Measurements from ENCODE around the gene PRPF19.

PRPF19 gene

DNA sequence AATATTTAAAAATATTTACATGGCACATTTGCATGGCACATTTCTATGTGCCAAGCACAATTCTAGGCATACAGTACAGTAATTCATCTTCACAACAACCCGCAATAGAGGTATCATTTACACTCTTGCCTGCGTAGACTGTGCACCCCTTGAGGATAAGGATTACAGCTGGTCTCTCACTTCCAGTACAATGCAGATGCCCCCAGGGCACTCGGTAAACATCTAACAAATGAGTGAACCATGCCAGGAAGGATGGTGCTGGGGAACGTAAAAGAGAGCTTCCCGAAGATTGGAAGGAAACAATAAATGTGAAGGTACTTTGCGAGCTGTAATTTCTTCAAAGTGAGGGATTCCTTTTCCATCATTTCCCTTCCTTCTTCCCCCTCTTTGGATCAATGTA lies 1.3 kb downstream of the PRPF19 start:
- DNase-seq (ENCODE audit: low spot score), result no peak

- DNase-seq (ENCODE audit: low spot score), result no peak
These were observed 3.8 kb downstream of the PRPF19 start for GRCh38 chr11:60902625-60903024.

- no peak for DNase-seq (ENCODE audit: low spot score)
These were observed 5.5 kb downstream of the PRPF19 start for GRCh38 chr11:60900673-60901404.

- no peak for DNase-seq (ENCODE audit: low spot score)
These were observed 6.4 kb downstream of the PRPF19 start for GRCh38 chr11:60899977-60900376.

DNA sequence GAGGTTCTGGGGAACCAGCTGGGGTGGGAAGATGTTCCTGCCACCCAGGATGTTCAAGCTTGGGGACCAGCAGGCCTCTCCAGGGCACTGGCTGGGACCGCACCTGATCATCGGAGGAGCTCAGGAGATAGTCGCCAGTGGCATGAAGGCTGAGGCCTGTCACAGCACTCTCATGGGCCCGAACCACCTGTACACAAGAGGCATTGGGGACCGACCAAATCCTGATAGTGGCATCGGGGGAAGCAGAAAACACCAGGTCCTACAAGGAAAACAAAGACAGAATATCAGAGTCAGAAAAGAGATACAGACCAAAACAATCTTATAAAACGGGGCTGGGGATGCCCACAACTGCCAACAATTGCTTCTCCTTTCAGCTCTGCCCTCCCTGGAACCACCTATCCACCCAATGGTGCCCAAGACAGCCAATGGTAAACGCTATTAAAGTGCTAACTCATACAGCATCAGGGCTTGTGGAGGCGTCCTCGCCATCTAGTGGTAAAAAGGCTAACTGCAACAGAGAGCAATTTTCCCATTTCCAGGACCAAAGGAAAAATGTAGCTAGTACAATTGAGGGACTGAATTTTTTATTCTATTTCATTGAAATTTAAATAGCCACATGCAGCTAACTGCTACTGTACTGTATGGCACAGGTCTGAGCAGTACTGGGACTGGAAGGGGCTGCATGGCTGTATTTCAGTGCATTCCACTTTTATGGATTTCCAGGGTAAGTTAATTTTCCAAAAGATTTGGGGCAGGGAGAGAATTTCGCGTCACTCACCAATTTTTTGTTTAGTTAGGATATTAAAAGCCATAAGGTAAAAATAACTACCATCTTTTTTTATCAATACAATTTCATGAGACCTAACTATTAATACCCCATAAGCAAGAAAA lies 7.1 kb downstream of the PRPF19 start:
- no peak for DNase-seq (ENCODE audit: low spot score)

DNA sequence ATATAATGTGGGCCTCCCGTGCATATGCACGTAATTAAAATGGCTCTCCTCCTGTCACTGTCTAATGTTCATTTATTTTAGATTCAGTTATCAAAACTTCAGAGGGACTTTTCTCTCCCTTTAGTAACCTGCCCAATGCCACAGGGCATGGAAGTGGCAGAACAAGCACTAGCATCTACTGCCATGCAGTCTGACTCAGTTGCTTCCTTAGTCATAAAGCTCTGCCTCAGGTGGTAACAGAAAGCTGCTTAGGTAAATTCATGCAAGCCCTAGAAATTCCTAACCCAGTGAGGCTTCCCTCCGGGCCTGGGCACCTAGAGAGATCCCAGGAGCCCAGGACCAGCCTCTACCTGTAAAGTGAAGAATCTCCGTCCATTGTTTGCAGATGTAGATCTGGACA lies 8.9 kb downstream of the PRPF19 start:
- no peak for DNase-seq (ENCODE audit: low spot score)

- DNase-seq (ENCODE audit: low spot score), result no peak
These were observed 10.7 kb downstream of the PRPF19 start for GRCh38 chr11:60895687-60896086.

DNA sequence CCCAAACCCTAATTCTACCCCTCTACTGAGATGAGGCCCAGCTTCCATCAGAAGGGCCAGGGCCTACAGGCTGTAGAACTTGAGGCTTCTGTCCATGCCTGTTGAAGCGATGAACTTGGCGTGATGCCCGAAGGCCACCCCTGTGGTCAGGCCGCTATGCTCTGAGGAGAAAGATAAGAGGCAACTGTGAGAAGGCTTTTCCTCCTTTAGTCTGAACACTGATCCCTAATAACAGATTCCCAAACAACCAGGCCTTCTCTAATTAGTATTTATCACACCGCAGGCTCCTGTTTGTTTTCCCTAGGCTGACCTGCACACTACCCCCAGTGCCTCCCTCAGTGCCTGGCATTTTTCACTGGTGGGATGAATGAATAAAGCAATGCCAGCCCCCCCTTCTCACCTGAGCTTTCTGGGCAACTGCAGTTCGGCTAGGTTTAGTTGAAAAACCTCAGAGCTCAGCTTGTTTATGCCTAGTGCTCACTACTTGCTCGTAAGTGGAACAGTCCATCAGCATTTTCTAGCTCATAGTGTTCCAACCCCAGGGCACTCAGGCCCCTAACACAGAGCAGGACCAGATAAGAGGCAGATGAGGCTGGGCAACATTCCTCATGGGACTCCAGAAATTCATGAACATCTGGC lies 15.2 kb downstream of the PRPF19 start:
- no peak for DNase-seq (ENCODE audit: low spot score)

DNA sequence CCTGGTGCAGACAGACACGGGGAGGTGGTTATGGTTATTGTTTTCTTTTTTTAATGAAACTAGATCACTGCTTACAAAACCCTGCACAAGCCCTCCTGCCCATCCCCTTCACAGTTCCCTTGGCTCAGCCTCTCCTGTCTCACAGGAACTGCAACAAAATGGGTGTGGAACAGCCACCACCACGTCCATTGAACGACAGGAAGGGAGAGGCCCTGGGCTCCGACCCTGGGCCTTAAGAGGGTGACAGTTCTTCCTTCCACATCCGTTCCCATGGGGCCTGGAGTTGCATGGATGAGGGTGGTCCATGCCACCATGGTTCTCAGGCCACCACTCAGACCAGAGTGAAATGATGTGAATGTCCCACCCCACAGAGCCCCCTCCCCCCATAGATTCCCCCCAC lies 15.7 kb downstream of the PRPF19 start:
- DNase-seq (ENCODE audit: low spot score), result no peak

DNA sequence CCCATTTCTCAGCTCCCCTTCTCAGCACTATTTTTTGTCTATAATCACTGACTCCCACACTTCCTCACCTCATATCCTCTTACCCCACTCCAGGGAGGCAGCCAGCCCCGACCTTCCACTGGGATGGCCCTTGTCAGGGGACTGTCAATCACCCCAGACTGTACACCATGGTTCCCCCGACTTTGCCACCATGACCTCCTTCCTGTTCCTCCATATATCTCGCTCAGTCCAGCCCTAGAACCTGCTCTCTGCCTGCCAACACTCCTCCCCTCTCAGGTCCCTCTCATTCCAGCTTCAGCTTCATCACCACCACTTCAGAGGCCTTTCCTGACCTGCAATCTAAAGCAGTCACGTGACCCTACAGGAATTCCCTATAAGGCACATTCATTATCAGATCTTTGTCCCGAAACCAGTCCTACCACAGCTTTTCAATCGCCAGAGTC lies 16.5 kb downstream of the PRPF19 start:
- DNase-seq (ENCODE audit: low spot score), result no peak

GRCh38 chr11:60887556-60887955 lies 18.8 kb downstream of the PRPF19 start:
- DNase-seq (ENCODE audit: low spot score), result peak; percentile 20

DNA sequence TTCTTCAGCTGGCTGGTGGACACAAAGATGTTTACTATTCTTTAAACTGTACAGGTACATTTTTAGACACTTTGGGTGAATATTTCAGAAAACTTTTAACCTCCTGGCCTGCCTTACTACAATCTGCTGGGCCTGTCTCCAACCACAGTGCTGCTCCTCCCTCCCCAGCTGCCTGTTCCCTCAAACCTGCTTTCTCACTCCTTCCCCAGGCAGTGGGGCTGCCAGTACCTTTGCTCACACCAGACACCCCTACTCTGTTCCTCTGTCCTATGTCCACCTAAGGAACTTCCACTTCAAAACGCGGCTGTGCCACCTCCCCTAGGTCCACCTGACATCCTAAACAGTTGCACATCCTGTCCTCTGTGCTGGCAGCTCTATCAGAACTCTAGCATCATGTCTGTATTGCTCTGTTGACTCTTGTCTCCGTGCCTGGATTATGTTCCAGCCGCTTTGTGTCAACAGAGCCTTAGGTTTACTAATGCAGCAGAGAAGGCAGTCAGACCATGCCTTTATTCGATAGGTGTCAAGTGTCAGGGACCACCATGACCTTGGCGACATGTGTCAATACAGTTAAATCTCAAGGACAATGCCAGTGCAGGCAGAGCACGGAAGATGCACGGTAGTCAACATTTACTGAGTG lies 25.6 kb downstream of the PRPF19 start:
- peak; percentile 31 for DNase-seq (ENCODE audit: low spot score)

DNA sequence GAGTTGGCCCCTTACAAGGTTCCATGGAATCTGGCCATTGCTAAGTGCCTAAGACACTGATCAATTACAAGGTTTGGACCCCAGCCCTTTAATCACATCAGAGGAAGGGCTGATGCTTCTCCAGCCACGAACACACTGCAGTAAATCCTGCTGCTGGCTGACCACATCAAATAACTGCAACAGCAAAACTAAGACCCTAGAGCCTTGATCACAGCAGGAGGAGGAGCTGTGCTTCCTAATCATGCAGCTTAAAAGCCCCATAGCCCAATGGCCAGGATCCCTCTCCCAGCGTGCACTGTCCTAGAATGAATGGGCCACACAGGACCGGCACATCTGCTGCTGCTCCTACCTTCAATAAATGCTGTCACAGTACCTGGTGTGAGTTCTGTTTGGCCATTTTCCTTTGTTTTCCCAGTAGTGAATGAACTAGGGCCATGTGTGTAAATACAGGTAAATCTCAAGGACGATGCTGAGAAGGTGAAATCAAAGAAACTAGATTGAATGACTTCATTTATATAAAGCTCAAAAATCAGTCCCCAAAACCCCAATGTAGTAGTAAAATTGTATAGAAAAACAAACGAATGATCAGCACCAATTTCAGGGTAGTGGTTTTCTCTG lies 26.3 kb downstream of the PRPF19 start:
- peak; percentile 41 for DNase-seq (ENCODE audit: low spot score)

GRCh38 chr11:60879104-60879503 lies 27.3 kb downstream of the PRPF19 start:
- DNase-seq (ENCODE audit: low spot score), result no peak

DNA sequence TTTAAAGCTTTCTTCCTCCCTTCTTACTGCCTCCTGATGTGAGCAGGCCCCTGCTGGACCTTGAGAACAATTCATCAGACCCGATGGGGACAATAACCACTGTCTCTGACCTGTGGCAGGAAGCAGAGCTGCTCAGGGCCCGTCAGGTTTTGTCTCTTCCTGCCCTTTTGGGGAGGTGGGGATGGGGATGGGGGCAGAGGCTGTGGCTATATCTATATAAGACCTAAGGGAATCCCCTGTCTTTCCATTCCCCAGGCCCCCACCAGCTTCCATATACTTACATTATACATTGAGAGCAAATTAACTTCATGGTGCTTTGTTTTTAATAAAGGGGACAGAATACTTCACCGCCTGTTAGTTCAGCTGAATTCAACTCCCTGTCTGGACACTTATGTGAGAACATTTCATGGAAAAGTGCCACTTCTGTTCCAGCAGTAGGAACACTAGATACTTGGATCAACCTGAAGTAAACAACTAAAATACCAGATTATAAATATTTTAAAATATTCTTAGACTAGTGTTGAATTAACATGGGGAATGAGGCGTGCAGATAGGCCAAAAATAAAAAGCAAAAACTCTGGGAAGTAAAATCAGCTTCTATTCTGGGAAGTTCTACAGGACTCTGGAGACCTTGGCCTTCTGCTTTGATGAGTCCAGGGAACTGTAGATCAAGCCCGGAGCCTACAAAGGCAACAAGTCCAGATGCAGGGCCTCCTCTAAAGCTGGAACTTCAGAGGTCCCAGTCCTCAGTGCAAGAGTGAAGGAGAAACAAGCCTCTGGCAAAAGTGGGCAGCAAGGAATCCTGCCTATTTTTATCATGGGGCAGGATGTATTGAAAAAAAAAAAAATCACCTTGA lies 27.9 kb downstream of the PRPF19 start:
- no peak for DNase-seq (ENCODE audit: low spot score)

- peak; percentile 20 for DNase-seq (ENCODE audit: low spot score)
These were observed 30.3 kb downstream of the PRPF19 start for GRCh38 chr11:60876168-60876485.

GRCh38 chr11:60875366-60876167 lies 30.8 kb downstream of the PRPF19 start:
- no peak for DNase-seq (ENCODE audit: low spot score)

DNA sequence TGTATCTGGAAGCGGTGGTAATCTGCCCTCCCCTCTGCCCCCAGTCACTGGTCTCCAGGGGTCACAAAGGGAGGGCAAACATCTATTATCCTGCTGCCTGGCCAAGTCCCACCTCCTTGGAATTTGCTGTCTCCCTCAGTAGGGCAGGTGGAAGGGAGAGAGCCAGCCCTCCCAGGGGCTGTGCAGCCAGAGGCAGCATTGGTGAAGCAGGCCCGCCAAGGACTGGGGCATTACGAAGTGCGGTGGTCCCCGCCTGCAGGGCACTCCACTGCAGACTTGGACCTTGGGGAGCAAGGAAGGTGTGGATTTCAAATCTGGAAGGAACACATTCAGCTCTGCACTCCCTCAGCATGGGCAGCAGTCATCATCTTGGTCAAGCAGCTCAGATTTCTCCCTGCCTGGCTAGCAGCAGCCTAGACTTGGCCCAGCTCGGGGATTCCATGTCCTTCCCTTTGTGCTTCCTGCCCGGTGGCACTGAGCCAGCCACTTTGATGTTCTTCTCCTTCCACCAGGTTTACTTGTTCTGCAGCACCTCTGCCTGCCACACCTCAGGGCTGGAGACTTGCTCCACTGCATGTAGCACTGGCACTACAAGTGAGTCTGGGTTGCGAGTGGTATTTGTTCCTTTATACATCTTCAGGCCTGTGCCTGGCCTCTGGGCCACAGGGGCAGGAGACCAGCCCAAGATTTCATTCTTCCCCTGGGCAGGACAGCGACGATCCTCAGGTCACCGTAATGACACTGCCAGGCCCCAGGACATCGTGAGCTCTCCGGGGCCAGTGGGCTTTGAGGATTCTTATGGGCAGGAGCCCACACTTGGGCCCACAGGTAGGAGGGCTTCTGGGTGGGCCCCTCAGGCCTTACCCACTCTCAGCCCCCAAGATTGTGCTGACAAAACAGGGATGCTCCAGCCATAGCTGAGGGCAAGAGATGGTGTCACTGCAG lies 31.7 kb downstream of the PRPF19 start:
- peak; percentile 13 for DNase-seq (ENCODE audit: low spot score)

DNA sequence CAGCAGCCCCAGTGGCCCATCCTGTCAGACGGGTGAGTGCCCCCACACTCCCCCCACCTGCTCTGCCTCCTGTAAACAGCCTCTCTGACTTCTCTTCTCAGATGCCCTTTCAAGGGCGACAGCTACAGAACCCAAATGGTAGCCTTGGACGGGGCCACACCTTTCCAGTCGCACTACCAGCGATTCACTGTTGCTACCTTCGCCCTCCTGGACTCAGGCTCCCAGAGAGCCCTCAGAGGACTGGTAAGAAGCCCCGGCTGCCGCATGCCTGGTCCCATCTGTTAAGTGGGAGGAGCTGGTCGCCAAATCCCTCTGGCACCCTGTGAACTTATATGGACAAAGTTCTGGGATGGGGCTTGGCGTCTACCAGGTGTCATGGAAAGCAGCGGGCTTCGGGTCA lies 32.9 kb downstream of the PRPF19 start:
- no peak for DNase-seq (ENCODE audit: low spot score)

Measured in ecto neural progenitor cell (in vitro differentiated cells).